ENCODE data around the gene ARL17B.
"Not testable (repeated sequence)": the region's sequence is repeated elsewhere in the genome, so short reads cannot be mapped to it uniquely, and the experiment has no call there.

Gene ARL17B

GRCh38 chr17:46290906-46291546 lies 70.5 kb downstream of the ARL17B start:
- DNase-seq (ENCODE audit: low read depth in 2 of 2), result not testable (repeated sequence)

- DNase-seq (ENCODE audit: low read depth in 2 of 2), result not testable (repeated sequence)
These were observed 74.0 kb downstream of the ARL17B start for GRCh38 chr17:46287587-46287986.

GRCh38 chr17:46286764-46287221 lies 74.8 kb downstream of the ARL17B start:
- DNase-seq (ENCODE audit: low read depth in 2 of 2), result not testable (repeated sequence)

GRCh38 chr17:46285500-46285899 lies 76.1 kb downstream of the ARL17B start:
- not testable (repeated sequence) for DNase-seq (ENCODE audit: low read depth in 2 of 2)

GRCh38 chr17:46284467-46284866 lies 77.1 kb downstream of the ARL17B start:
- DNase-seq (ENCODE audit: low read depth in 2 of 2), result peak; percentile 24 to 41

- DNase-seq (ENCODE audit: low read depth in 2 of 2), result not testable (repeated sequence)
These were observed 78.9 kb downstream of the ARL17B start for GRCh38 chr17:46282635-46283034.

- not testable (repeated sequence) for DNase-seq (ENCODE audit: low read depth in 2 of 2)
These were observed 80.2 kb downstream of the ARL17B start for GRCh38 chr17:46281336-46281735.

GRCh38 chr17:46276728-46277479 lies 84.7 kb downstream of the ARL17B start:
- not testable (repeated sequence) for DNase-seq (ENCODE audit: low read depth in 2 of 2)

GRCh38 chr17:46274238-46274637 lies 87.3 kb downstream of the ARL17B start:
- DNase-seq (ENCODE audit: low read depth in 2 of 2), result no peak

GRCh38 chr17:46273541-46274236 lies 87.9 kb downstream of the ARL17B start:
- no peak for DNase-seq (ENCODE audit: low read depth in 2 of 2)

GRCh38 chr17:46270032-46270431 lies 91.5 kb downstream of the ARL17B start:
- no peak for DNase-seq (ENCODE audit: low read depth in 2 of 2)

- peak; percentile 81 to 87 for DNase-seq (ENCODE audit: low read depth in 2 of 2)
These were observed 94.7 kb downstream of the ARL17B start for GRCh38 chr17:46266656-46267544.

- not testable (repeated sequence) for DNase-seq (ENCODE audit: low read depth in 2 of 2)
These were observed 95.4 kb downstream of the ARL17B start for GRCh38 chr17:46266063-46266655.

GRCh38 chr17:46264456-46265198 lies 96.9 kb downstream of the ARL17B start:
- DNase-seq (ENCODE audit: low read depth in 2 of 2), result no peak

- DNase-seq (ENCODE audit: low read depth in 2 of 2), result no peak
These were observed 99.3 kb downstream of the ARL17B start for GRCh38 chr17:46262271-46262670.

- DNase-seq (ENCODE audit: low read depth in 2 of 2), result not testable (repeated sequence)
These were observed 101.5 kb downstream of the ARL17B start for GRCh38 chr17:46259845-46260661.

- DNase-seq (ENCODE audit: low read depth in 2 of 2), result not testable (repeated sequence)
These were observed 105.2 kb downstream of the ARL17B start for GRCh38 chr17:46256369-46256768.

GRCh38 chr17:46254215-46254614 lies 107.4 kb downstream of the ARL17B start:
- DNase-seq (ENCODE audit: low read depth in 2 of 2), result not testable (repeated sequence)

GRCh38 chr17:46253722-46254121 lies 107.8 kb downstream of the ARL17B start:
- peak; percentile 55 to 70 for DNase-seq (ENCODE audit: low read depth in 2 of 2)

Data from stimulated activated CD8-positive, alpha-beta memory T cell treated with anti-CD3 and anti-CD28 coated beads, Interleukin-15, amount 100 ng/mL, for 48 hours (primary cell).